HCT116 (cell line): ENCODE data around the gene COL23A1.

Experiments used
- ATF3 ChIP-seq: IDR thresholded peaks from 2 replicates; pipeline ENCODE4 v1.6.1; 2012
- CTCF ChIP-seq, 3 experiments: fragments of 200-600 bp in 1 of 3; sonication (generic) in 1 of 3; IDR thresholded peaks in 2 of 3; conservative IDR thresholded peaks in 1 of 3; 2 replicates each; pipeline ENCODE4 v1.5.1; 2012 to 2017; ENCODE audit warnings: low read depth in 2 of 3, low read length in 2 of 3, antibody characterized with exemption in 1 of 3, borderline replicate concordance in 1 of 3, control low read depth in 1 of 3, mild to moderate bottlenecking in 1 of 3, mixed read lengths in 1 of 3, mixed run types in 1 of 3, moderate library complexity in 1 of 3; ENCODE audit not compliant: insufficient read depth in 1 of 3
- POLR2A ChIP-seq: IDR thresholded peaks from 2 replicates; pipeline ENCODE4 v1.7.0; 2011; ENCODE audit warnings: borderline replicate concordance; ENCODE audit not compliant: insufficient read depth, insufficient read length; ENCODE audit errors: extremely low read depth
- POLR2AphosphoS5 ChIP-seq: IDR thresholded peaks from 2 replicates; pipeline ENCODE4 v1.6.1; 2011; ENCODE audit warnings: mild to moderate bottlenecking, low read depth, low read length, moderate library complexity
- REST ChIP-seq: IDR thresholded peaks from 2 replicates; pipeline ENCODE4 v1.6.1; 2012; ENCODE audit warnings: low read depth
- ZNF274 ChIP-seq: fragments of 200-500 bp; sonication (Bioruptor generic); IDR thresholded peaks from 2 replicates; pipeline ENCODE4 v1.6.1; 2014; ENCODE audit warnings: mild to moderate bottlenecking, low read depth, low read length, inconsistent platforms

- no peak for TF ChIP-seq CTCF (IDR thresholded peaks at IDR 0.05 in 2 of 3, conservative IDR thresholded peaks at IDR 0.05 in 1 of 3; ENCODE audit: borderline replicate concordance in 1 of 3, insufficient read depth in 1 of 3, low read depth in 2 of 3, low read length in 2 of 3)
- no peak for TF ChIP-seq REST
- no peak for TF ChIP-seq POLR2AphosphoS5
- no peak for TF ChIP-seq ZNF274
- TF ChIP-seq POLR2A: no peak
- TF ChIP-seq ATF3: no peak
Measured at GRCh38 chr5:178445534-178445933, 144.7 kb downstream of the COL23A1 start.
